Naive thymus-derived CD8-positive, alpha-beta T cell (primary cell): ENCODE results near the gene ZNF184. TPM values are rescaled to one million over a fixed set of nuclear protein-coding genes. Genes with fewer than 3 reads are reported as not detected.

Source experiments
- ATAC-seq, 2 donors: fragments of 150-1000 bp; cut with Tn5 transposase in 1 of 2; sonication (Bioruptor Pico), chemical (Tn5 transposase) in 1 of 2; 1 replicate in 1 of 2; 2 replicates in 1 of 2; pipeline ENCODE4 v1.10.0; 2021; ENCODE audit warnings: mild to moderate bottlenecking in 2 of 2, moderate library complexity in 2 of 2
- POLR2A ChIA-PET: fragments of 350-600 bp; sonication (Branson Sonifier 250); formaldehyde crosslinking; loops from one replicate; lab custom pipeline; 2021; ENCODE audit warnings: antibody characterized with exemption; lab: Charles Lee
- DNase-seq, 10 donors: peaks; one replicate each; pipeline versions ENCODE4 v3.0.0 to v3.0.0-alpha.2; 2020 to 2022
- H3K27ac Mint-ChIP-seq, 10 donors: one replicate each; pipeline ENCODE4 v1.8.0; 2020 to 2022; ENCODE audit warnings: mild to moderate bottlenecking in 10 of 10, mixed read lengths in 10 of 10, moderate library complexity in 4 of 10, inconsistent platforms in 1 of 10
- H3K27me3 Mint-ChIP-seq, 5 donors: one replicate each; pipeline ENCODE4 v1.8.0; 2021 to 2022; ENCODE audit warnings: mixed read lengths in 5 of 5
- H3K36me3 Mint-ChIP-seq, 3 donors: one replicate each; pipeline ENCODE4 v1.8.0; 2020 to 2022; ENCODE audit warnings: mixed read lengths in 3 of 3, mild to moderate bottlenecking in 2 of 3, inconsistent platforms in 1 of 3
- H3K4me1 Mint-ChIP-seq, 4 donors: one replicate each; pipeline ENCODE4 v1.8.0; 2021 to 2022; ENCODE audit warnings: mixed read lengths in 4 of 4
- H3K4me3 Mint-ChIP-seq, 10 donors: one replicate each; pipeline ENCODE4 v1.8.0; 2020 to 2022; ENCODE audit warnings: mild to moderate bottlenecking in 10 of 10, mixed read lengths in 10 of 10, moderate library complexity in 6 of 10, inconsistent platforms in 1 of 10
- H3K9me3 Mint-ChIP-seq, 9 donors: one replicate each; pipeline ENCODE4 v1.8.0; 2020 to 2022; ENCODE audit warnings: mixed read lengths in 9 of 9, mild to moderate bottlenecking in 3 of 9, inconsistent platforms in 1 of 9, moderate library complexity in 1 of 9
- polyA plus RNA-seq, 3 donors: library from polyadenylated mRNA; unstranded; fragments of 300-500 nt; fragmentation: Illumina TruSeq; gene quantifications; one replicate each; pipeline ENCODE4 v1.2.3, GENCODE V29; 2021
- total RNA-seq, 8 experiments: library from RNA in 2 of 8; stranded (reverse) in 2 of 8; gene quantifications; one replicate each; pipeline ENCODE4 v1.2.3 and lab custom pipeline; 2021 to 2026

The ZNF184 gene
- total RNA-seq: 10 to 100 TPM; 10.4 to 10.8 TPM
- polyA plus RNA-seq: 1 to 10 TPM; 3.8 to 7.8 (median 7.8) TPM
- total RNA-seq (lab: John Stamatoyannopoulos, UW): 19.4 to 102 (median 46.4) reads per million in 6 experiments

DNA sequence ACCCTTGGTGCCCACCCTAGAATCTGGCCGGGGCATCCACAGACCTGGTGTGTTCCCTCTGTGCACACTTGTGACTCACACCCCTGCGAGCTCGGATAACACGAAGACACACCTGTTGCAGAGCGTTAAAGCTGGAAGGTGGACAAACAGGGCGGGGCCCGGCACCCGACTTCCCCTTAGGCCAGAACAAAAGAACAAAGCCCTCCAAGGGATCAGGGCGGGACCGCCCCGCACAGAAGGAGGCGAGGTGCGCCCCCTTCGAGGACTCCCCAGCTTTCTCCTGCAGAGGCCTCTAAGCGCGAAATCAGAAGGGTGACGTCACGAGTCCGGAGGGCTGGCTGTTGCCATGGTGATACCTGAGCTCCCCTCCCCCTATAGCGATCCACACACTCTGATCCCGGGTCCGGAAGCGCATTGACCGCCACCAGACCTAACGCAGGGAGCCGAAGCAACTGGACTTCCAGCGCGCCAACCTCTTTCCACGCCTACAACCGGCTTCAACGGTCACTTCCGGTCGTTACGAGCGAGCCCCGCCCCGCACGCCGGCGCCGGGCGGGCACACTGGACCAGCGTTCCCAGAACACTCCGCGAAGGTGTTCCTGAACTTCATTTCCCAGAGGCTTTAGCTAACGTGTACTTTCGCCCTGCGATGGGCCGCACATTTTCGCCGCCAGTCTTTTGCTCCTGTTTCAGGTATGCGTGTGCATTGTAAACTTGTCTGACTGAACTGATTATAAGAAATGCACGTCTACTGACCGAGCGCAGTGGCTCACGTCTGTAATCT, at the start of gene ZNF184:
ZNF184 (minus strand) TSS at position 489 of the 784 bp plus-strand sequence. CDS start 811 bp downstream, outside the sequence.
- H3K4me3 Mint-ChIP-seq: peak within 1 kb of the TSS; percentile 79 to 99 (median 98)
- POLR2A ChIA-PET: interaction anchor here (0.6 to 2.1 kb wide), 26 partner anchors 30 to 1446 kb away, joined by 3 to 14 read pairs (median 4); partner anchors contain the start of genes ZNF165 and ZNF391
- peaks cover 0 to 26% (median 16%) of the 10 kb centered on the region in 3 donors for H3K36me3 Mint-ChIP-seq
- ATAC-seq (peak; percentile 74 to 79), DNase-seq (peak; percentile 65 to 93 (median 86))
- H3K4me1 Mint-ChIP-seq: peaks cover 28 to 62% (median 43%) of the 10 kb centered on the region in 4 donors
- H3K9me3 Mint-ChIP-seq: peaks cover 0 to 3% (median 0%) of the 10 kb centered on the region in 9 donors
- H3K27me3 Mint-ChIP-seq: no peaks in the 10 kb centered on the region
- peak within 1 kb of the TSS; percentile 93 to 100 (median 98) for H3K27ac Mint-ChIP-seq

DNA sequence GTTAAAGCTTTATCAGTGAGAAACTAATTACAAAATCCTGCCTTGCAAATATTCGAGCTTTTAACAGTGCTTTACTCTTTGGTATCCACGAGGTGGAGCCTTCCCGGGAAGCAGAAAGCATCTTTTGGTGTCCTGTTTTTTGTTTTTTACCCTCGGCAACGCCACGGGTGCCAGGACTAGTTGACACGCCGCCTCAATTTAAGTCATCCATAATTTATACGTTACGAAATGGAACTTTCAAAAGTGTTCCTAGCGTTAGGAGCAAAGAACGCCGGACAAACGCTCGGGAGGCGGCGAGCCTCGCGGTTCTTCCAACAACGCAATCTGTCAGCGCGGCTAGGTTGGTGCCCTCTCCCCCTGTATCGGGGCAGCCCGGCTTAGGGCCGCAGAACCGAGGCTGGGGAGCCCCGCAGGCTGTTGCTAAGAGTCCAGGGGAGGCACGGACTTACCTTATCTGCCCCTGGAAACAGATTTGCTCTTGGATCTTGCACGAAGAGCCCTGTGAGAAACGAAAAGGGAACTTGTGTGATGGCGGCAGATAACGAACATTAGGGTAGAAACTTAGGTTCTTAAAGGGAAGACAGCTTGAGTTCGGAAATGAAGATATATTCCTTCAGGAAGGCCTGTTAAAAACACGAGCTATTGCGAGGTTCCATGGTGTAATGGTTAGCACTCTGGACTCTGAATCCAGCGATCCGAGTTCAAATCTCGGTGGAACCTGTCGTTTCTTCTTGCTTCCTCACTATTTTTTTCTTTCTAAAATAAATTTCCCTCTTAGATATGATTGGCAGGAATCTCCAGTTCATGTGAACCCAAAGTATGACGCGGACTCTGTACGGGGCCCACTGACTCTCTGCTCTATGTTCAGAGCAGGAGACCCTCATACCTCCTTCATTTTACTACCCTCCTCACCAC, 46.2 kb upstream of the ZNF184 start:
- POLR2A ChIA-PET: interaction anchor here (1.0 to 2.4 kb wide), 8 partner anchors 10 to 375 kb away, joined by 3 to 12 read pairs (median 4); partner anchors contain the start of gene ZNF184
- Mint-ChIP-seq H3K4me3 (peak overlapping the region; percentile 88 to 95 (median 93)), H3K4me1 (peaks cover 7 to 23% (median 20%) of the 10 kb centered on the region in 4 donors), H3K36me3 (no peaks in the 10 kb centered on the region), H3K27me3 (peaks cover 8 to 31% (median 15%) of the 10 kb centered on the region in 5 donors), H3K27ac (peak overlapping the region; percentile 79 to 95 (median 86)), H3K9me3 (no peaks in the 10 kb centered on the region)
- ATAC-seq: peak; percentile 76 to 82
- DNase-seq: peak; percentile 19 to 78 (median 71)

DNA sequence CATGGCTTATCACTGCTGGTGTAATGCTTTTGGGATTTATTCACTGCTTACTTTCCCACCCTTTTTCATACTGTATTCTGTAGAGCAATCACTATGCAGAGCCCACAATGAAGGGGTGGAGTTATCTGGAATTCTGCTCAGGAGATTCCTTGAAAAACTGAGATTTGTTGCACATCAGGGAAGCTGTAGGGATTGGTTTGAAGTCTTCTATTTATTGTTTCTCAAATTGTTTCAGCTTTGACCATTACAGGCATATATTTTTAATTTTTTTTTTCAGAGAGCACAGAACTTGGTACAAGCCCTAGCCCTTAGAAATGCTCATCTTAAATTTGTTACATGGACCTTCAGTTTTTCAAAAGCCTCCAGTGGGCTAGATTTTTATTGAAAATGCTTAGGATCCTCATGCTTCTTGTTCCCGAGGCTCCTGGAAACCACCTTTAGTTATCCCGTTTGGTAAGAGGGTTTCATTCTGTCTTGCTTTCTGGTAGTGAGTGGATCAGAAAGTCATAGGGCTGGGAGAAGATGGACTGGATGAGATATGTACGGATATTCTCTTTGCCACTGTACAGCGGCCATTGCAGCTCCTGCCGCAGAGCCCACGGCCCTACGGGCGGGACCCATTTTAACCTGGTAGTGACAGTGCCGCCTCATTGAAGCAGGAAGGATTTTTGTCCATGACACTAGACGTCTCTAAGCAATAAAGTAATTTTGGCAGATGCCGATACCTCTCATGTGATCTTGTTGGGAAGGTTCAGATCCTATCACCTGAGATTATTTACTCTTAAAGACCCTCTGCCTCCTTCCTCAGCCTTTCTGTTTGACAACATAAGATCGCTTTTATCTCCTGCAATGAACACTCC, 45.3 kb upstream of the ZNF184 start:
- peak overlapping the region; percentile 79 to 95 (median 86) for H3K27ac Mint-ChIP-seq
- peak overlapping the region; percentile 88 to 95 (median 93) for H3K4me3 Mint-ChIP-seq
- peaks cover 7 to 23% (median 20%) of the 10 kb centered on the region in 4 donors for H3K4me1 Mint-ChIP-seq
- no peaks in the 10 kb centered on the region for H3K9me3 Mint-ChIP-seq
- POLR2A ChIA-PET: interaction anchor here (1.0 to 2.4 kb wide), 8 partner anchors 9 to 376 kb away, joined by 3 to 12 read pairs (median 4); partner anchors contain the start of gene ZNF184
- peaks cover 13 to 34% (median 25%) of the 10 kb centered on the region in 5 donors for H3K27me3 Mint-ChIP-seq
- ATAC-seq (peak; percentile 27 to 54), DNase-seq (no peak)
- no peaks in the 10 kb centered on the region for H3K36me3 Mint-ChIP-seq

DNA sequence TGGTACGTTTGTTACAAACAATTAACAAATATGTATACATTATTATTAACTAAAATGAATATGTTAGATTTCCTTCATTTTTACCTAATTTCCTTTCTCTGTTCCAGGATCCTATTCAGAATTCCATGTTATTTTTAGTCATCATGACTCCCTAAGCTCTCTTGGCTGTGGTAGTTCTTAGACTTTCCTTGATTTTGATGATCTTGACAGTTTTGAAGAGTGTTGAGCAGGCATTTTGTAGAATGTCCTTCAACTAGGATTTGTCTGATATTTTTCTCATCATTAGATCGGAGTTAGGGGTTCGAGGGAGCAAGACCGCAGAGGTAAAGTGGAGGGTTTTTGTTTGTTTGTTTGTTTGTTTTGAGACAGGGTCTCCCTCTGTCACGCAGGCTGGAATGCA, 44.3 kb upstream of the ZNF184 start:
- Mint-ChIP-seq H3K27me3 (peaks cover 20 to 43% (median 34%) of the 10 kb centered on the region in 5 donors), H3K9me3 (no peaks in the 10 kb centered on the region), H3K27ac (no peak overlapping the region), H3K4me1 (peaks cover 7 to 23% (median 20%) of the 10 kb centered on the region in 4 donors), H3K4me3 (peak overlapping the region in 3 of 10 donors; percentile 30 to 73 (median 47)), H3K36me3 (no peaks in the 10 kb centered on the region)
- ATAC-seq (no peak), DNase-seq (no peak)
- POLR2A ChIA-PET: interaction anchor here (0.6 kb wide), 1 partner anchor 175 kb away, joined by 5 read pairs; no protein-coding TSS in a partner anchor

DNA sequence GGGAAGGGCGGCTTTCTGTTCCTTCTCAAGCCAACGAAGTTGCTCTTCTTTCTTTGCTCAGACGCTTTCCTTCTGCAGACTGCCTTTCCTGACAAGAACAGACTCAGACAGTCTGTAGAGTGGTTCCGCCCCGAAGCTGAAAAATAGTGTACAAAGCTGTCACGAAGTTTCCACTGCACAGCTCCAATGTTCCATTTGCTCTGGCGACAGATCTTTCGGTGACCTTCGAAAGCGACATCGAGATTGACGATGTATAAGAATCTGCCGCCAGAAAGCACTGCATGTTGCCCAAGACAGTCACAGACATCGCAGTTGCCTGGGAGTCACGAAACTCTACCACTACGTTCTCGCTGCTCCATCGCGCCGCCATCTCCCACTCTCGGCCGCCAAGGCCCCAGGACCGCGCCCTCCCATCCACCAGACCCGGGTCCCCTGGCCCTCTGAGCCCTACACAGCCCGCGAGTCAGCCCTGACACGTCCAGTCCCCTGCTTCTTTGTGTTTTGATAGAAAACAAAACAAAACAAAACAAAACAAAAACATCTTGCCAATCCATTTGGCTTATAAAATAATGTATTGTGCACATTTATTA, 42.1 kb upstream of the ZNF184 start:
- Mint-ChIP-seq H3K9me3 (no peaks in the 10 kb centered on the region), H3K27ac (no peak overlapping the region), H3K36me3 (no peaks in the 10 kb centered on the region), H3K4me3 (peak overlapping the region; percentile 11 to 74 (median 70)), H3K27me3 (peaks cover 35 to 65% (median 53%) of the 10 kb centered on the region in 5 donors), H3K4me1 (peaks cover 7 to 23% (median 20%) of the 10 kb centered on the region in 4 donors)
- ATAC-seq: no peak
- POLR2A ChIA-PET: no interaction called here
- DNase-seq: peak in 1 of 10 donors; percentile 7

DNA sequence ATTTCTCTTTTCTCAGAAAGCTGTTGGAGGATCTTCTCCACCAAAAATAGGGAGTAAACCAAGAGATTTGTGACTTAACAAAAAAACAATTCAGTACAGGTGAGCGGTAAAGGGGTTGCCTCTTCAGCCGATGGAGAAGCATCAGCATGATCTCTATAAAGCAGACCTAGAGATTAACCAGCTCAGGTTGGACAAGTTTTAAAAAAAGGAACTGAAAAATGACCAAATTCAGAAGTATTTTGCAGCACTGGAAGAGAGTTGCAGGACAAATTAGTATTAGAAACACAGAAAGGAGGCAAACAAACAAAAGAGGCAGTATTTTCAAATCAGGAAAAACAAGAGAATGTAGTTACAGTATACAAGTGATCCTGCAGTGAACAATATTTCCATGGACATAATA, 39.6 kb upstream of the ZNF184 start:
- POLR2A ChIA-PET: no interaction called here
- no peak for DNase-seq

DNA sequence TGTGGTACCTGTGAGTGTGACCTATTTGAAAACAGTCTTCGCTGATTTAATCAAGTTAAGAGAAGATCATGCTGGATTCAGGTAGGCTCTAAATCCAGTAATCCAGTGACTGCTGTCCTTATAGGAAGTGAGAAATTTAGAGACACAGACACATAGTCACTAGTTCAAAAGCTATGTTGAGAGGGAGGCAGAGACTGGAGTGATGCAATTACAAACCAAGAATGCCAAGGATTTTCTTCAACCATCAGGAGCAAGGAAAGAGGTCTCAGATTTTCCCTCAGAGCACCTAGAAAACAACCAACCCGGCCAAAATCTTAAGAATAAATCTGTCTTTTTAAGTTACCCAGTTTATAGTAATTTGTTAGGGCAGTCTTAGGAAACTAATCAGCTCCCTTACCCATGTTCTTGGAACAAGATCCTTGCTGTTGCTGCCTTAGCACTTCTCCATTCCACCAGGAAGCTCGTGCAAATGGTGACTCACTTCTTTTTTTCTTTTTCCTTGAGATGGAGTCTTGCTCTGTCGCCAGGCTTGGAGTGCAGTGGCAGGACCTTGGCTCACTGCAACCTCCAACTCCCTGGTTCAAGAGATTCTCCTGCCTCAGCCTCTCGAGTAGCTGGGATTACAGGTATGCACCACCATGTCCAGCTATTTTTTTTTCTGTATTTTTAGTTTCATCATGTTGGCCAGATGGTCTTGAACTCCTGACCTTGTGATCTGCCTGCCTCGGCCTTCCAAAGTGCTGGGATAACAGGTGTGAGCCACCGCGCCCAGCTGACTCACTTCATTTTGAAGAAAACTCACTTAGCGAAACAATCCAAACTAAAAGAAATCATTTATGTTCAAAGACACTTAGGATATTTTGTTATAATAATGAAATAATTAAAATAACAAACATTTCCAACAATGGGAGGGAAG, 34.4 kb upstream of the ZNF184 start:
- Mint-ChIP-seq H3K4me3 (no peak overlapping the region), H3K4me1 (peaks cover 23 to 34% (median 24%) of the 10 kb centered on the region in 4 donors), H3K27ac (no peak overlapping the region), H3K9me3 (peaks cover 0 to 2% (median 0%) of the 10 kb centered on the region in 9 donors), H3K27me3 (peaks cover 25 to 38% (median 33%) of the 10 kb centered on the region in 5 donors), H3K36me3 (peaks cover 0 to 4% (median 0%) of the 10 kb centered on the region in 3 donors)
- ATAC-seq (no peak), DNase-seq (no peak)
- POLR2A ChIA-PET: no interaction called here

More for the DNA sequence above, 39.6 kb upstream of the ZNF184 start:
- Mint-ChIP-seq H3K36me3 (peaks cover 0 to 4% (median 0%) of the 10 kb centered on the region in 3 donors), H3K27me3 (peaks cover 45 to 81% (median 66%) of the 10 kb centered on the region in 5 donors), H3K9me3 (peaks cover 0 to 2% (median 0%) of the 10 kb centered on the region in 9 donors), H3K4me3 (no peak overlapping the region), H3K27ac (no peak overlapping the region), H3K4me1 (peaks cover 0 to 9% (median 3%) of the 10 kb centered on the region in 4 donors)
- no peak for ATAC-seq

DNA sequence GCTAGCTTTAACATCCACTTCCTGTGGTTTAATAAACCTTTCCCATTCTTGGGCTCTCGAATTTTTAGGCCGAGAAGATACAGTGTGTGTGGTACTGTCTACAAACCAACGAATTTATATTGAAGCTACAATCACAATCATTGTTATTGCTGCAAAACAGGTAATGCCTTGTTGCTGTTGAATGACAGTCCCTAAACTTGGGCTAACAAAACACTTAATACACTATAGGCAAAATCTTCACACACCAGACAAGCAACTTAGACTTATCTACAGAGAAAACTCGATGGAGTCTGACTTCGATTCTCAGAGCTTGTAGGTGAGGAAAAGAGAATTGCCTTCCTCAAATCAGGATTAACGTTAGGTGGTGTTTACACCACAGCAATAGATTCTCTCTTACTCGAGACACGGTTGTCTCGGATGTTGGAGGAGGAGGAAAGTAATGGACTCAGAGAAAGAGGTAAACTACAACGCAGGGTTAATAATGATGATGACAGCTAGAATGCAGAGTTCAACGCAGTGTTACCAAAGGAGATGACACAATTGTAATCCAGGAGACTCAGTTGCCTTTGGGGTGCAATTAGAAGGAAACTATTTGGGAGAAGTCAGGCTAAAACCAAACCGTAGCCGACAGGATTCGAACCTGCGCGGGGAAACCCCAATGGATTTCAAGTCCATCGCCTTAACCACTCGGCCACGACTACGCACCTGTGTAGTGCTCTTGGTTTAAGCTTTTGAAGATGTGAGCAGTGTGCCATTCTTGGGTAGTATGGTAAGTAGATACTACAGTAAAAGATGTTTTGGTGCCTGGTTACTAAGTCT, 32.5 kb upstream of the ZNF184 start:
- H3K27me3 Mint-ChIP-seq: peaks cover 13 to 21% (median 21%) of the 10 kb centered on the region in 5 donors
- H3K4me3 Mint-ChIP-seq: peak overlapping the region in 4 of 10 donors; percentile 6 to 56 (median 20)
- DNase-seq (peak in 9 of 10 donors; percentile 28 to 78 (median 55)), ATAC-seq (peak; percentile 17 to 48)
- H3K9me3 Mint-ChIP-seq: peaks cover 0 to 2% (median 0%) of the 10 kb centered on the region in 9 donors
- peak overlapping the region in 8 of 10 donors; percentile 1 to 91 (median 42) for H3K27ac Mint-ChIP-seq
- H3K4me1 Mint-ChIP-seq: peaks cover 26 to 37% (median 29%) of the 10 kb centered on the region in 4 donors
- H3K36me3 Mint-ChIP-seq: peaks cover 0 to 4% (median 0%) of the 10 kb centered on the region in 3 donors
- POLR2A ChIA-PET: interaction anchor here (0.6 to 3.6 kb wide), 5 partner anchors 13 to 307 kb away, joined by 3 to 18 read pairs (median 4); no protein-coding TSS in a partner anchor

DNA sequence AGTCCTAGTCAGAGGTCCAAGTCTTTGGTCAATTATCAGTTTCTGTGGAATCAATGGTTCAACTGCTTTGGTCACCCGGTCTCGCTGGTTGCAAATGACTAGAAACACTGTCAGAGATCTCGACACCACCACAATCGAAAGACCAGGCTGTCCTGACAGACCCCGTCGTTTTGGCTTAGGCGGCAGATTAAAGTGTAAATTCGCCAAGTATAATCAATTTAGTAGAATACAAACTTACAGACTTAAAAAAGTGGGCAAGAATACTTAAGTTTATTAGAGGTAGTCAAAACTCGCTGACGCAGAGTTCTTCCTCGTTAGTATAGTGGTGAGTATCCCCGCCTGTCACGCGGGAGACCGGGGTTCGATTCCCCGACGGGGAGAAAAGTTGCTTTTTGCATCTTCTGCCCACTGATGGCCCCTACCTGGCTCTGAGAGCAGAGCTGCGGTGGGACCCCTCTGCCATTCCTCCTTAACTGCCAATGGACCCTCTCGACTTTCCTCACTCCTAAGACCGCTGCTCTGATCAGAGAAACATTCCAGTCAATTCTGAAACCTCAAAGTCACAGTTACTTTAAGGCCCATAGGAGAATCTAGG, 30.6 kb upstream of the ZNF184 start:
- peak overlapping the region; percentile 86 to 96 (median 92) for H3K4me3 Mint-ChIP-seq
- peak; percentile 62 to 90 (median 84) for DNase-seq
- no peaks in the 10 kb centered on the region for H3K9me3 Mint-ChIP-seq
- H3K27ac Mint-ChIP-seq: peak overlapping the region; percentile 68 to 97 (median 88)
- H3K36me3 Mint-ChIP-seq: no peaks in the 10 kb centered on the region
- H3K4me1 Mint-ChIP-seq: peaks cover 28 to 37% (median 29%) of the 10 kb centered on the region in 4 donors
- peaks cover under 1 to 20% (median 11%) of the 10 kb centered on the region in 5 donors for H3K27me3 Mint-ChIP-seq
- POLR2A ChIA-PET: interaction anchor here (0.6 to 3.6 kb wide), 4 partner anchors 15 to 253 kb away, joined by 3 to 18 read pairs (median 8); no protein-coding TSS in a partner anchor
- peak; percentile 59 for ATAC-seq
